Umbilical cord (tissue), 2 donors: Measurements from ENCODE around the gene SLAMF1. TPM values are rescaled to one million over a fixed set of nuclear protein-coding genes. Genes with fewer than 3 reads are reported as not detected.

Source experiments
- DNase-seq: peaks from one replicate; pipeline ENCODE4 v3.0.0-alpha.2; 2015; ENCODE audit warnings: low spot score
- total RNA-seq: library from RNA; depleted of rRNA; stranded (reverse); fragments of >200 nt; gene quantifications from one replicate; pipeline ENCODE4 v1.2.3, GENCODE V29; 2014; ENCODE audit warnings: low replicate concordance; ENCODE audit not compliant: insufficient read depth

Gene SLAMF1
- total RNA-seq, 1 donor from 2014 or later, result 0.24 TPM

GRCh38 chr1:160665330-160666078 lies 18.7 kb upstream of the SLAMF1 start:
- peak; percentile 40 for DNase-seq

GRCh38 chr1:160664573-160665051 lies 17.8 kb upstream of the SLAMF1 start:
- DNase-seq, result no peak

- DNase-seq, result no peak
These were observed 16.1 kb upstream of the SLAMF1 start for GRCh38 chr1:160662910-160663309.

GRCh38 chr1:160659566-160659965 lies 12.7 kb upstream of the SLAMF1 start:
- DNase-seq, result no peak

- DNase-seq, result no peak
These were observed 12.0 kb upstream of the SLAMF1 start for GRCh38 chr1:160658814-160659193.

- no peak for DNase-seq
These were observed 11.4 kb upstream of the SLAMF1 start for GRCh38 chr1:160658162-160658813.

- no peak for DNase-seq
These were observed 10.5 kb upstream of the SLAMF1 start for GRCh38 chr1:160657250-160657781.

- no peak for DNase-seq
These were observed 9.9 kb upstream of the SLAMF1 start for GRCh38 chr1:160656737-160657136.

GRCh38 chr1:160653620-160654016 lies 6.8 kb upstream of the SLAMF1 start:
- no peak for DNase-seq

GRCh38 chr1:160652924-160653619 lies 6.2 kb upstream of the SLAMF1 start:
- no peak for DNase-seq

GRCh38 chr1:160652065-160652641 lies 5.3 kb upstream of the SLAMF1 start:
- peak; percentile 34 for DNase-seq

- DNase-seq, result no peak
These were observed 4.7 kb upstream of the SLAMF1 start for GRCh38 chr1:160651433-160652064.

GRCh38 chr1:160647329-160647720 lies 481 bp upstream of the SLAMF1 start:
- no peak for DNase-seq

GRCh38 chr1:160646180-160646579 lies 664 bp downstream of the SLAMF1 start:
- no peak for DNase-seq

GRCh38 chr1:160645386-160646130 lies 1.3 kb downstream of the SLAMF1 start:
- no peak for DNase-seq

- DNase-seq, result no peak
These were observed 2.4 kb downstream of the SLAMF1 start for GRCh38 chr1:160644399-160644798.

- DNase-seq, result no peak
These were observed 3.7 kb downstream of the SLAMF1 start for GRCh38 chr1:160643138-160643537.

- no peak for DNase-seq
These were observed 4.6 kb downstream of the SLAMF1 start for GRCh38 chr1:160642281-160642644.

GRCh38 chr1:160641323-160642280 lies 5.2 kb downstream of the SLAMF1 start:
- DNase-seq, result no peak
